Common myeloid progenitor, CD34-positive (primary cell): ENCODE data around the gene CTSW.

ENCODE experiments used
- CTCF ChIA-PET: fragments of 350-600 bp; sonication (Branson Sonifier 250); formaldehyde crosslinking; loops from one replicate; lab custom pipeline; 2021; ENCODE audit warnings: antibody characterized with exemption; lab: Charles Lee
- POLR2A ChIA-PET: fragments of 350-600 bp; sonication (Branson Sonifier 250); formaldehyde crosslinking; loops from one replicate; lab custom pipeline; 2021; ENCODE audit warnings: antibody characterized with exemption; lab: Charles Lee
- DNase-seq, 3 donors: peaks; one replicate each; pipeline versions ENCODE4 v3.0.0 to v3.0.0-alpha.2; 2013
- H3K27ac ChIP-seq, 2 experiments: 1 replicate in 1 of 2; 2 replicates in 1 of 2; pipeline ENCODE4 v1.7.0; 2013; ENCODE audit warnings: inconsistent platforms in 2 of 2, low read length in 2 of 2, mild to moderate bottlenecking in 2 of 2, low read depth in 1 of 2, moderate library complexity in 1 of 2; ENCODE audit not compliant: severe bottlenecking in 2 of 2, insufficient read depth in 1 of 2, poor library complexity in 1 of 2
- H3K27me3 ChIP-seq, 5 experiments: replicated peaks in 2 of 5; 1 replicate in 3 of 5; 2 replicates in 2 of 5; pipeline versions ENCODE4 v1.6.1 to v1.7.0; 2013; ENCODE audit warnings: low read length in 4 of 5, mild to moderate bottlenecking in 2 of 5, moderate library complexity in 2 of 5, inconsistent platforms in 1 of 5; ENCODE audit not compliant: insufficient read depth in 5 of 5, control insufficient read depth in 4 of 5
- H3K36me3 ChIP-seq, 4 experiments: 1 replicate in 2 of 4; 2 replicates in 2 of 4; pipeline versions ENCODE4 v1.6.1 to v1.7.0; 2013; ENCODE audit warnings: low read length in 3 of 4, control low read depth in 1 of 4, mild to moderate bottlenecking in 1 of 4; ENCODE audit not compliant: control insufficient read depth in 4 of 4, insufficient read depth in 4 of 4
- H3K4me1 ChIP-seq, 4 experiments: 1 replicate in 3 of 4; 2 replicates in 1 of 4; pipeline versions ENCODE4 v1.6.1 to v1.7.1; 2013; ENCODE audit warnings: low read length in 3 of 4, mild to moderate bottlenecking in 3 of 4, control low read depth in 1 of 4, inconsistent platforms in 1 of 4, moderate library complexity in 1 of 4; ENCODE audit not compliant: control insufficient read depth in 4 of 4, insufficient read depth in 4 of 4; ENCODE audit errors: control extremely low read depth in 1 of 4
- H3K4me3 ChIP-seq, 7 experiments: 1 replicate in 4 of 7; 2 replicates in 3 of 7; pipeline versions ENCODE4 v1.5.1 to v1.7.0; 2013; ENCODE audit warnings: mild to moderate bottlenecking in 7 of 7, low read length in 6 of 7, moderate library complexity in 6 of 7, inconsistent platforms in 2 of 7, low read depth in 2 of 7, control low read depth in 1 of 7; ENCODE audit not compliant: insufficient read depth in 4 of 7, control insufficient read depth in 1 of 7; ENCODE audit errors: extremely low read depth in 1 of 7
- H3K9me3 ChIP-seq, 5 experiments: 1 replicate in 4 of 5; 2 replicates in 1 of 5; pipeline versions ENCODE4 v1.6.1 to v1.7.1; 2013; ENCODE audit warnings: low read length in 4 of 5, mild to moderate bottlenecking in 2 of 5, inconsistent platforms in 1 of 5, low read depth in 1 of 5, moderate library complexity in 1 of 5; ENCODE audit not compliant: control insufficient read depth in 4 of 5, insufficient read depth in 2 of 5; ENCODE audit errors: control extremely low read depth in 1 of 5
- WGBS: methylation state at CpG from one replicate; pipeline ENCODE4 v1.1.5; 2013; ENCODE audit not compliant: insufficient coverage; 5-methylcytosine and 5-hydroxymethylcytosine counted together

The CTSW gene

DNA sequence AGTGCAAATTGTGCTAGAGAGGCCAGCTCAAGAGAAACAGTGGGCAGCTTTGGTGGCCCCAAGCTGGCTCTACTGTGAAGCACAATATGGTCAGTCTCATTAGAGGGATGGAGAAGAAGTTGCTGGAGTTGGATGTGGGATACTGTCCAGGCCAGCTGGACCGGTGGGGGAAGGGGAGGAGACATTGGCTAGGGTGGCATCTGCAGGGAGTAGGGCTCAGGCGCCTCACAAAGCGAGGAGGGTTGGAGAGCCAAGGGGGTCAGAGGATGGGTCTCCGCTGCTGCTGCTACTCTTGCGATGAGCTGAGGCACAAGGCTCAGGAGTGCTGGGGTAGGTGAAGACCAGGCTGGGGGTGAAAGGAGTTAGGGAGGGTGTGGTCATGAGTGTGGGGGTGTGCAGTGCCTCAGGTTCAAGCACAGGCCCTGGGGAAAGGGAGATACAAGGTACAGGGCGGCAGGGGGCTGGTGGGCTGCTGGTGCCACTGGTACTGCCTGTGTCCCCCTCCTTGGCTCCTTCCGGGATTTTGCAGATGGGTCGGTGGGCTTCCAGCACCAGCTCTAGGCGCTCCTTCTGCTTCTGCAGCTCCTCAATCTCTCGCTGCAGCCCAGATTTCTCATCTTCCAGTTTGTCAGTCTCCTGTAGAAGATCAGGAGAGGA, 13.2 kb downstream of the CTSW start:
- Histone ChIP-seq H3K27me3 (no peaks in the 10 kb centered on the region), H3K4me3 (peak overlapping the region in 3 of 7 experiments; percentile 23 to 76 (median 45)), H3K9me3 (no peaks in the 10 kb centered on the region), H3K27ac (peak overlapping the region in 1 of 2 experiments; percentile 68), H3K36me3 (peaks cover 0 to 13% (median 5%) of the 10 kb centered on the region in 4 experiments), H3K4me1 (peaks cover 11 to 69% (median 62%) of the 10 kb centered on the region in 4 experiments)
- POLR2A ChIA-PET = interaction anchor here (0.6 to 3.6 kb wide), 9 partner anchors 8 to 39 kb away, joined by 3 to 33 read pairs (median 5); partner anchors contain the start of genes C11orf68, CFL1, DRAP1 and FOSL1
- CTCF ChIA-PET = interaction anchor here (1.0 to 4.3 kb wide), 6 partner anchors 9 to 91 kb away, joined by 3 to 40 read pairs (median 3); partner anchors contain the start of gene FOSL1
- WGBS = 84% methylated on average over 7 of the region's 10 CpGs
- DNase-seq = no peak

- peaks cover 0 to 13% (median 5%) of the 10 kb centered on the region in 4 experiments for H3K36me3 ChIP-seq
- CTCF ChIA-PET = interaction anchor here (0.6 to 2.3 kb wide), 8 partner anchors 9 to 68 kb away, joined by 3 to 7 read pairs (median 4); no protein-coding TSS in a partner anchor
- no peaks in the 10 kb centered on the region for H3K27me3 ChIP-seq
- POLR2A ChIA-PET = interaction anchor here (0.5 to 2.2 kb wide), 7 partner anchors 9 to 784 kb away, joined by 3 to 8 read pairs (median 5); partner anchors contain the start of genes C11orf68, CFL1, CTSW and DRAP1
- peak overlapping the region; percentile 40 to 77 for H3K27ac ChIP-seq
- WGBS = 12% methylated on average over 16 of the region's 16 CpGs
- H3K4me3 ChIP-seq = peak overlapping the region in 6 of 7 experiments; percentile 29 to 70 (median 53)
- H3K4me1 ChIP-seq = peaks cover 11 to 67% (median 63%) of the 10 kb centered on the region in 4 experiments
- peak in 2 of 3 donors; percentile 64 to 78 for DNase-seq
- no peaks in the 10 kb centered on the region for H3K9me3 ChIP-seq
These were observed 14.5 kb downstream of the CTSW start for GRCh38 chr11:65894034-65894591.

DNA sequence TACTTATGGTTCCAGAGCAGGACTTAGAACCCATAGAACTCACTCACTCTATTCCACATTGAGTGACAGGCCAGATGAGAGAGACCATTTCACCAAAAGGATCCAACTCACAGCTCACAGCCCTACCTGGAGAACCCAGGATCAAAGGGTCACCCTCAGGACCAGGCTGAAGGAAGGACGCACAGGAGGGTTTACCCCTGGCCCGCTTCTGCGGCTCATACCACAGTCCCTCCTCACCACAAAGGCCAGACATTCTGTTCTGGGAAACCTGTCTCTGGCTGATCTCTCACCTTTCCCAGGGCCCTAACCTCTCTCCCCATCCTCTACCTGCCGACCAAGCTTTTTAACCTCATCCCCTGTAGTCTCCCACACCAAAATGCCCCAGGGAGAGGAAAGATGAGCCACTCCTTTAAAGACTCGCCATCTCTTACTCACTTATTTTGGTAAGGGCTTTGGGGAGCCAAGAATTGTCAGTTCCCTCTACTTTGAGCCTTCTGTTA, 15.9 kb downstream of the CTSW start:
- peaks cover 5 to 64% (median 61%) of the 10 kb centered on the region in 4 experiments for H3K4me1 ChIP-seq
- no peaks in the 10 kb centered on the region for H3K27me3 ChIP-seq
- CTCF ChIA-PET = interaction anchor here (4.3 kb wide), 1 partner anchor 10 kb away, joined by 41 read pairs; the partner anchor contains the start of gene FIBP
- H3K4me3 ChIP-seq = no peak overlapping the region
- DNase-seq = no peak
- 96% methylated on average over 3 of the region's 5 CpGs for WGBS
- POLR2A ChIA-PET = no interaction called here
- H3K27ac ChIP-seq = no peak overlapping the region
- peaks cover 0 to 13% (median 5%) of the 10 kb centered on the region in 4 experiments for H3K36me3 ChIP-seq
- H3K9me3 ChIP-seq = no peaks in the 10 kb centered on the region

- CTCF ChIA-PET = interaction anchor here (0.9 to 4.3 kb wide), 3 partner anchors 10 to 184 kb away, joined by 3 to 41 read pairs (median 4); partner anchors contain the start of genes FIBP and KAT5
- no peaks in the 10 kb centered on the region for H3K9me3 ChIP-seq
- no peak overlapping the region for H3K4me3 ChIP-seq
- no peak overlapping the region for H3K27ac ChIP-seq
- peaks cover 0 to 13% (median 5%) of the 10 kb centered on the region in 4 experiments for H3K36me3 ChIP-seq
- H3K4me1 ChIP-seq = peaks cover 5 to 64% (median 55%) of the 10 kb centered on the region in 4 experiments
- DNase-seq = no peak
- no peaks in the 10 kb centered on the region for H3K27me3 ChIP-seq
- WGBS = 97% methylated on average over 12 of the region's 14 CpGs
- POLR2A ChIA-PET = interaction anchor here (0.6 to 1.0 kb wide), 2 partner anchors 19 to 87 kb away, joined by 4 read pairs; no protein-coding TSS in a partner anchor
These were observed 16.7 kb downstream of the CTSW start for GRCh38 chr11:65896034-65896999.

- Histone ChIP-seq H3K27me3 (no peaks in the 10 kb centered on the region), H3K9me3 (no peaks in the 10 kb centered on the region), H3K4me1 (peaks cover 3 to 59% (median 52%) of the 10 kb centered on the region in 4 experiments), H3K27ac (no peak overlapping the region), H3K36me3 (peaks cover 0 to 13% (median 5%) of the 10 kb centered on the region in 4 experiments), H3K4me3 (no peak overlapping the region)
- POLR2A ChIA-PET = interaction anchor here (1.0 kb wide), 1 partner anchor 19 kb away, joined by 4 read pairs; no protein-coding TSS in a partner anchor
- 98% methylated on average over 4 of the region's 4 CpGs for WGBS
- DNase-seq = no peak
- CTCF ChIA-PET = interaction anchor here (0.9 to 4.3 kb wide), 3 partner anchors 11 to 185 kb away, joined by 3 to 41 read pairs (median 4); partner anchors contain the start of genes FIBP and KAT5
These were observed 17.4 kb downstream of the CTSW start for GRCh38 chr11:65897020-65897471.
